ENCODE data around the gene TEX2. TPM values are rescaled to one million over a fixed set of nuclear protein-coding genes. Genes with fewer than 3 reads are reported as not detected.

The TEX2 gene
- total and polyA plus RNA-seq, 2 experiments from 2014 or later: 7.5 to 17.7 TPM

GRCh38 chr17:64242633-64243032, 20.4 kb downstream of the TEX2 start (continued):
- TF ChIP-seq, protein P1, sequence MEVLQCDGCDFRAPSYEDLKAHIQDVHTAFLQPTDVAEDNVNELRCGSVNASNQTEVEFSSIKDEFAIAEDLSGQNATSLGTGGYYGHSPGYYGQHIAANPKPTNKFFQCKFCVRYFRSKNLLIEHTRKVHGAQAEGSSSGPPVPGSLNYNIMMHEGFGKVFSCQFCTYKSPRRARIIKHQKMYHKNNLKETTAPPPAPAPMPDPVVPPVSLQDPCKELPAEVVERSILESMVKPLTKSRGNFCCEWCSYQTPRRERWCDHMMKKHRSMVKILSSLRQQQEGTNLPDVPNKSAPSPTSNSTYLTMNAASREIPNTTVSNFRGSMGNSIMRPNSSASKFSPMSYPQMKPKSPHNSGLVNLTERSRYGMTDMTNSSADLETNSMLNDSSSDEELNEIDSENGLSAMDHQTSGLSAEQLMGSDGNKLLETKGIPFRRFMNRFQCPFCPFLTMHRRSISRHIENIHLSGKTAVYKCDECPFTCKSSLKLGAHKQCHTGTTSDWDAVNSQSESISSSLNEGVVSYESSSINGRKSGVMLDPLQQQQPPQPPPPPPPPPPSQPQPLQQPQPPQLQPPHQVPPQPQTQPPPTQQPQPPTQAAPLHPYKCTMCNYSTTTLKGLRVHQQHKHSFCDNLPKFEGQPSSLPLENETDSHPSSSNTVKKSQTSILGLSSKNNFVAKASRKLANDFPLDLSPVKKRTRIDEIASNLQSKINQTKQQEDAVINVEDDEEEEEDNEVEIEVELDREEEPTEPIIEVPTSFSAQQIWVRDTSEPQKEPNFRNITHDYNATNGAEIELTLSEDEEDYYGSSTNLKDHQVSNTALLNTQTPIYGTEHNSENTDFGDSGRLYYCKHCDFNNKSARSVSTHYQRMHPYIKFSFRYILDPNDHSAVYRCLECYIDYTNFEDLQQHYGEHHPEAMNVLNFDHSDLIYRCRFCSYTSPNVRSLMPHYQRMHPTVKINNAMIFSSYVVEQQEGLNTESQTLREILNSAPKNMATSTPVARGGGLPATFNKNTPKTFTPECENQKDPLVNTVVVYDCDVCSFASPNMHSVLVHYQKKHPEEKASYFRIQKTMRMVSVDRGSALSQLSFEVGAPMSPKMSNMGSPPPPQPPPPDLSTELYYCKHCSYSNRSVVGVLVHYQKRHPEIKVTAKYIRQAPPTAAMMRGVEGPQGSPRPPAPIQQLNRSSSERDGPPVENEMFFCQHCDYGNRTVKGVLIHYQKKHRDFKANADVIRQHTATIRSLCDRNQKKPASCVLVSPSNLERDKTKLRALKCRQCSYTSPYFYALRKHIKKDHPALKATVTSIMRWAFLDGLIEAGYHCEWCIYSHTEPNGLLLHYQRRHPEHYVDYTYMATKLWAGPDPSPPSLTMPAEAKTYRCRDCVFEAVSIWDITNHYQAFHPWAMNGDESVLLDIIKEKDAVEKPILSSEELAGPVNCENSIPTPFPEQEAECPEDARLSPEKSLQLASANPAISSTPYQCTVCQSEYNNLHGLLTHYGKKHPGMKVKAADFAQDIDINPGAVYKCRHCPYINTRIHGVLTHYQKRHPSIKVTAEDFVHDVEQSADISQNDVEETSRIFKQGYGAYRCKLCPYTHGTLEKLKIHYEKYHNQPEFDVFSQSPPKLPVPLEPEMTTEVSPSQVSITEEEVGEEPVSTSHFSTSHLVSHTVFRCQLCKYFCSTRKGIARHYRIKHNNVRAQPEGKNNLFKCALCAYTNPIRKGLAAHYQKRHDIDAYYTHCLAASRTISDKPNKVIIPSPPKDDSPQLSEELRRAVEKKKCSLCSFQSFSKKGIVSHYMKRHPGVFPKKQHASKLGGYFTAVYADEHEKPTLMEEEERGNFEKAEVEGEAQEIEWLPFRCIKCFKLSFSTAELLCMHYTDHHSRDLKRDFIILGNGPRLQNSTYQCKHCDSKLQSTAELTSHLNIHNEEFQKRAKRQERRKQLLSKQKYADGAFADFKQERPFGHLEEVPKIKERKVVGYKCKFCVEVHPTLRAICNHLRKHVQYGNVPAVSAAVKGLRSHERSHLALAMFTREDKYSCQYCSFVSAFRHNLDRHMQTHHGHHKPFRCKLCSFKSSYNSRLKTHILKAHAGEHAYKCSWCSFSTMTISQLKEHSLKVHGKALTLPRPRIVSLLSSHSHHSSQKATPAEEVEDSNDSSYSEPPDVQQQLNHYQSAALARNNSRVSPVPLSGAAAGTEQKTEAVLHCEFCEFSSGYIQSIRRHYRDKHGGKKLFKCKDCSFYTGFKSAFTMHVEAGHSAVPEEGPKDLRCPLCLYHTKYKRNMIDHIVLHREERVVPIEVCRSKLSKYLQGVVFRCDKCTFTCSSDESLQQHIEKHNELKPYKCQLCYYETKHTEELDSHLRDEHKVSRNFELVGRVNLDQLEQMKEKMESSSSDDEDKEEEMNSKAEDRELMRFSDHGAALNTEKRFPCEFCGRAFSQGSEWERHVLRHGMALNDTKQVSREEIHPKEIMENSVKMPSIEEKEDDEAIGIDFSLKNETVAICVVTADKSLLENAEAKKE (CRISPR knock-in tag; IDR thresholded peaks at IDR 0.05): no peak

DNA sequence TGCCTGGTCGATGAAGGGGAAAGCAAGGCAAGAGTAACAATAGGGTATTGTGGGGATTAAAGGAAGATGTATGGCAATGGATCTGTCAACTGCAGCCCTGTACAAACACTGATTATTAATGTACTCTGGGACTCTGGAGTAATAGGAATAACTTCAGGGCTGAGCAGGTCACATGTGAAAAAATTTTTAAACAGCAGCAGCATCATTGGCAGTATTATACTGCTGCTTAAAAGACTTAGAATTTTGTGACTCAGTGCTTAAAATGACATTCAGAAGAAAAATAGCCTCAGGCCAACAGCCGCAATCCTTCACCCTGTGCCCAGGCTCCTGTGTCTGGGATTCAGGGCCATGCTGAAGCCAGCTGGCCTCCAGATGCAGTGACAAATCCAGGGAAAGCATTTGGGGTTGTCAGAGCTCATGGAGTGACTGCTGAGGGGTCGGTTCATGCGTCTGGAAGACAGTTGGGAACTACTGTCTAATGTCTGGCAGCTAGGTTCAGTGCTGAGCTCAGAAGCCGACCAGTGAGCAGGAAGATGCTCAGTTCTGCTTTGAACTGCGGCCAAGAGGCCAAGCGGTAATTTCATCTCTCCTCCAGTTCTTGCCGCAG, 22.2 kb downstream of the TEX2 start:
- Mint-ChIP-seq H3K4me1 (peaks cover 24% of the 10 kb centered on the region), H3K4me3 (no peak overlapping the region), H3K27me3 (ENCODE audit: insufficient read depth, low read depth, poor library complexity) (no peaks in the 10 kb centered on the region), H3K9me3 (no peaks in the 10 kb centered on the region), H3K27ac (no peak overlapping the region), H3K36me3 (ENCODE audit: low read depth) (no peaks in the 10 kb centered on the region)
- Histone ChIP-seq H3K27ac (ENCODE audit: low read depth) (no peak overlapping the region), H3K4me3 (no peak overlapping the region), H2AFZ (no peak overlapping the region), H3K36me3 (ENCODE audit: insufficient read depth) (no peaks in the 10 kb centered on the region), H4K20me1 (replicated peaks; ENCODE audit: insufficient read depth) (peaks cover 4% of the 10 kb centered on the region; the same call in 1 of the 2 replicates), H3K27me3 (ENCODE audit: insufficient read depth) (no peaks in the 10 kb centered on the region), H3K4me2 (no peak overlapping the region), H3K9me2 (ENCODE audit: insufficient read depth) (no peaks in the 10 kb centered on the region), H3K79me2 (replicated peaks; ENCODE audit: insufficient read depth) (peaks cover 40% of the 10 kb centered on the region), H3F3A (replicated peaks; ENCODE audit: low read depth) (no peaks in the 10 kb centered on the region), H3K4me1 (ENCODE audit: insufficient read depth) (no peaks in the 10 kb centered on the region)
- no peak for TF ChIP-seq ZNF114 (CRISPR knock-in tag; IDR thresholded peaks at IDR 0.05)
- TF ChIP-seq CREB1 (CRISPR knock-in tag; IDR thresholded peaks at IDR 0.05; ENCODE audit: low read depth): no peak
- TF ChIP-seq EZH2phosphoT487 (IDR thresholded peaks at IDR 0.05; ENCODE audit: unreplicated experiment): no peak
- TF ChIP-seq ZNF331 (CRISPR knock-in tag; IDR thresholded peaks at IDR 0.05; ENCODE audit: low read depth): no peak
- ATAC-seq (no peak), DNase-seq (ENCODE audit: low spot score) (no peak)
